GM19438 (cell line): ENCODE data around the gene PASK.

ENCODE experiments used
- ATAC-seq: cut with Tn5 transposase; IDR thresholded peaks from one replicate; pipeline ENCODE4 v1.9.1; 2021; ENCODE audit warnings: low read depth; ENCODE audit not compliant: unreplicated experiment

PASK gene

GRCh38 chr2:241069821-241070281 lies 79.4 kb downstream of the PASK start:
- ATAC-seq = no peak

- ATAC-seq = no peak
These were observed 80.1 kb downstream of the PASK start for GRCh38 chr2:241068942-241069810.

GRCh38 chr2:241068136-241068941 lies 80.9 kb downstream of the PASK start:
- ATAC-seq = no peak

- ATAC-seq = no peak
These were observed 81.7 kb downstream of the PASK start for GRCh38 chr2:241067501-241068135.

GRCh38 chr2:241066893-241067341 lies 82.4 kb downstream of the PASK start:
- ATAC-seq = no peak

- no peak for ATAC-seq
These were observed 82.9 kb downstream of the PASK start for GRCh38 chr2:241066171-241066892.

GRCh38 chr2:241065355-241065803 lies 83.9 kb downstream of the PASK start:
- ATAC-seq = no peak

- ATAC-seq = no peak
These were observed 84.4 kb downstream of the PASK start for GRCh38 chr2:241064802-241065354.

- no peak for ATAC-seq
These were observed 85.1 kb downstream of the PASK start for GRCh38 chr2:241064008-241064801.

- no peak for ATAC-seq
These were observed 85.7 kb downstream of the PASK start for GRCh38 chr2:241063587-241063986.

- ATAC-seq = no peak
These were observed 86.2 kb downstream of the PASK start for GRCh38 chr2:241063093-241063551.

- ATAC-seq = no peak
These were observed 86.7 kb downstream of the PASK start for GRCh38 chr2:241062389-241063092.

GRCh38 chr2:241061275-241061674 lies 88.0 kb downstream of the PASK start:
- no peak for ATAC-seq
